Lower lobe of right lung (tissue), 2 donors: ENCODE measurements around the gene MT1G. TPM values are rescaled to one million over a fixed set of nuclear protein-coding genes. Genes with fewer than 3 reads are reported as not detected.

Experiments used
- ATAC-seq, 2 donors: fragments of 200-7000 bp; cut with Tn5 transposase; one replicate each; pipeline ENCODE4 v1.9.1; 2020 to 2022; ENCODE audit warnings: mild to moderate bottlenecking in 2 of 2, moderate library complexity in 2 of 2
- DNase-seq: peaks from one replicate; pipeline ENCODE4 v3.0.0-alpha.2; 2020
- H3K27ac ChIP-seq: fragments of 200-600 bp; one replicate; pipeline ENCODE4 v1.8.0; 2022
- H3K27me3 ChIP-seq: fragments of 200-600 bp; one replicate; pipeline ENCODE4 v1.8.0; 2022; ENCODE audit warnings: low read depth
- H3K36me3 ChIP-seq: fragments of 200-600 bp; one replicate; pipeline ENCODE4 v1.8.0; 2022; ENCODE audit warnings: mild to moderate bottlenecking
- H3K4me1 ChIP-seq: fragments of 200-600 bp; one replicate; pipeline ENCODE4 v1.8.0; 2022
- H3K4me3 ChIP-seq: fragments of 200-600 bp; one replicate; pipeline ENCODE4 v1.8.0; 2022; ENCODE audit warnings: mild to moderate bottlenecking
- H3K9me3 ChIP-seq: fragments of 200-600 bp; one replicate; pipeline ENCODE4 v1.8.0; 2022
- intact Hi-C: fragments of 100-400 bp; cut with DNase I; formaldehyde crosslinking; loops from one replicate; pipeline ENCODE4 v1.11.0; 2022
- total RNA-seq: library from RNA; stranded (reverse); fragmentation: NEBNext Ultra II Directional; extraction: Animal tissue kit (Norgen Biotek cat#: 25700); gene quantifications from one replicate; pipeline ENCODE4 v1.2.1, GENCODE V29; 2021
- TF ChIP-seq, protein P1 (sequence below): fragments of 200-600 bp; IDR thresholded peaks from one replicate; pipeline ENCODE4 v1.8.0; 2022; ENCODE audit warnings: antibody characterized with exemption, mild to moderate bottlenecking
- donor health status: DM: no; HTN: yes; CAD: no; lungs with severe emphysema.

MT1G gene
- total RNA-seq, 1 donor from 2014 or later: 25.3 TPM

DNA sequence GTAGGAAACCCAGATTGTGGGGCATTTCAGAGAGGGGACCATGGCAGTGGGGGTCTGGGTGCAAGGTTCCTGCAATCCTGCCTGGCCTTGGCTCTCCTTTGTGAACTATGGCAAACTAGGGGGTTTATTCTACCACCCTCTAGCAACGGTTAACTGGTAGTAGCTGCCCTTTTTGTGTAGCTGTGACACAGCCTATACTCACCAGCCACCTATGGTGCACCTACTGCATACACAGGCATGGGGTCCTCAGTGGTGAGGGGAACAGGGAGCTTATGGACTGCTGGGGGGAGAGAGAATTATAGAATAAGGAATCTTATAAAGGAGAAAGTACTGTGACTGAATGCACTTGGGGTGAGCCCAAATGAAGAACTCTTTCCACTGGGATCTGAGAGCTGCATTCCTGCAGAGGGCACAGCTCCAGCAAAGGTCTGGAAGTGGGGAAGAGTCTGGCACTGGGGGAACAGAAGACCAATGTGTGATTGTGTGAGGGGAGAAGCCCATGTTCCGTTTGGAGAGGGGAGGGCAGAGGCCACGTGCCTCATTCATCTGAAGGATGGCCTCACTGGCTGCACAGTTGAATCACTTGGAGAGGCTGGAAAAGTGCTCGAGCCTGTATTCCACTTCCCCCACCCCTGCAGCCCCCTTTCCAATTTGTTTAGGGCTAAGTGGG, 16.5 kb upstream of the MT1G start:
- TF ChIP-seq, protein P1, sequence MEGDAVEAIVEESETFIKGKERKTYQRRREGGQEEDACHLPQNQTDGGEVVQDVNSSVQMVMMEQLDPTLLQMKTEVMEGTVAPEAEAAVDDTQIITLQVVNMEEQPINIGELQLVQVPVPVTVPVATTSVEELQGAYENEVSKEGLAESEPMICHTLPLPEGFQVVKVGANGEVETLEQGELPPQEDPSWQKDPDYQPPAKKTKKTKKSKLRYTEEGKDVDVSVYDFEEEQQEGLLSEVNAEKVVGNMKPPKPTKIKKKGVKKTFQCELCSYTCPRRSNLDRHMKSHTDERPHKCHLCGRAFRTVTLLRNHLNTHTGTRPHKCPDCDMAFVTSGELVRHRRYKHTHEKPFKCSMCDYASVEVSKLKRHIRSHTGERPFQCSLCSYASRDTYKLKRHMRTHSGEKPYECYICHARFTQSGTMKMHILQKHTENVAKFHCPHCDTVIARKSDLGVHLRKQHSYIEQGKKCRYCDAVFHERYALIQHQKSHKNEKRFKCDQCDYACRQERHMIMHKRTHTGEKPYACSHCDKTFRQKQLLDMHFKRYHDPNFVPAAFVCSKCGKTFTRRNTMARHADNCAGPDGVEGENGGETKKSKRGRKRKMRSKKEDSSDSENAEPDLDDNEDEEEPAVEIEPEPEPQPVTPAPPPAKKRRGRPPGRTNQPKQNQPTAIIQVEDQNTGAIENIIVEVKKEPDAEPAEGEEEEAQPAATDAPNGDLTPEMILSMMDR: no peak
- peak overlapping the region; percentile 68 for H3K4me3 ChIP-seq
- H3K4me1 ChIP-seq: peaks cover 22% of the 10 kb centered on the region
- ATAC-seq (no peak), DNase-seq (no peak)
- H3K27ac ChIP-seq: peak overlapping the region; percentile 84
- no peaks in the 10 kb centered on the region for H3K36me3 ChIP-seq
- no peaks in the 10 kb centered on the region for H3K9me3 ChIP-seq
- intact Hi-C loops: no loop called here
- H3K27me3 ChIP-seq: no peaks in the 10 kb centered on the region

DNA sequence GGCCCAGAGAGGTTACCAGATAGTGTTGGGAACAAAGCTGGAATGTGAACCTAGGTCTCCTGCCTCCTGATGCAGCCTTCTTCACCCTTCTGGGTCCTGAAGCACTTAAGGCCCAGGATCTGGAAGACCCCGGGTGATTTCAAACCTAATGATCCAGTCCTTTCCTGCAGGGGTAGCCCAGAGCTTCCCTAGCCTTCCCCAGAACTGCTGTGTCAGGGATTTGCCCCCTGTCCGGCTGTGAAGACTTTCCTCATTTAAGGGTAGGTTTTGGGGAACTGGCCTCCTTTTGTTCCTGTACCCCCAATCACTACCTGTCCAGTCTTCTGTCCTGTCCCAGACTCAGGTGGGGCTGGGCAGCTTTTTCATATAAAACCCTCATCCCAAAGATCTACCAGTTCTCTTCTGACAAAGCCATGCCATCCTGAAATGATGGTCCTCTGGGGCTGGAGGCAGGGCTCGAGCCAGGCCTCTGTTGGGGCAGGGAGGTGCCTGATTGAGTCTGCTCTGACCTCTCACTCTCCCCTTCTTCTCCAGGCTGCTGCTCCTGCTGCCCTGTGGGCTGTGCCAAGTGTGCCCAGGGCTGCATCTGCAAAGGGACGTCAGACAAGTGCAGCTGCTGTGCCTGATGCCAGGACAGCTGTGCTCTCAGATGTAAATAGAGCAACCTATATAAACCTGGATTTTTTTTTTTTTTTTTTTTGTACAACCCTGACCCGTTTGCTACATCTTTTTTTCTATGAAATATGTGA, 15.7 kb upstream of the MT1G start:
- intact Hi-C loops: no loop called here
- H3K4me3 ChIP-seq: peak overlapping the region; percentile 68
- no peaks in the 10 kb centered on the region for H3K36me3 ChIP-seq
- peaks cover 22% of the 10 kb centered on the region for H3K4me1 ChIP-seq
- ATAC-seq: no peak
- H3K27ac ChIP-seq: peak overlapping the region; percentile 84
- H3K9me3 ChIP-seq: no peaks in the 10 kb centered on the region
- DNase-seq: no peak
- TF ChIP-seq, protein P1: no peak
- H3K27me3 ChIP-seq: no peaks in the 10 kb centered on the region

DNA sequence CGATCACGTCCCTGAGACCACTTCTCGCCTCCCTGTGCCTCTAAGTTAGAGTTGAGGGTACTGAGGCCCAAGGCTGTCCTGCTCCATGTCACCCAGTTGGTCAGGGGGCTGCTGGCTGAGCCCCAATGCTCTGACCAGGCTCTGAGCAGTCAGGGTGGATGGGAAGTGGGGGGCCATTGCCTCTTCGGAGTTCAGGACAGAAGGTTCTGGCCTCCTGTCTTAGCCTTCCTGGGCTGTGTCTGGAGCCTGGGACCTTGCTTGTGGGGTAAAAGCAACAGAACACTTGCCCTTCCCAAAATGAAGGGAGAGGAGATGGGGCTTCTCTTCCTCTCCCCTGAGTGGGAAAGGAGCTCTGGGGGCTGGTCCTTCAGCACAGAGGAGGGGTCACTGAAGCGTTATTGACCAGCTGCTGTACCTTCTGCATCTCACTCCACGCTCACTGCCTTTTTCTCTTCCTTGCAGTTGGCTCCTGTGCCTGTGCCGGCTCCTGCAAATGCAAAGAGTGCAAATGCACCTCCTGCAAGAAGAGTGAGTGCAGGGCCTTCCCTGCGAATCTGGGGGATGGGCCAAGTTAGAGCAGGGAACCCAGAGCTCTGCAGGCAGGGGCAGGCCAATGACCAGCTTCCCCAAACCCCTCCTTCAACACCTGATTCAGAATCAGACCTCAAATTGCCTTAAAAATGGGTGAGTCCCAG, 15.0 kb upstream of the MT1G start:
- Histone ChIP-seq H3K27ac (peak overlapping the region; percentile 84), H3K4me3 (peak overlapping the region; percentile 68), H3K36me3 (no peaks in the 10 kb centered on the region), H3K9me3 (no peaks in the 10 kb centered on the region), H3K27me3 (no peaks in the 10 kb centered on the region), H3K4me1 (peaks cover 22% of the 10 kb centered on the region)
- no peak for DNase-seq
- TF ChIP-seq, protein P1: no peak
- intact Hi-C loops: no loop called here
- peak; percentile 6 to 10 for ATAC-seq

DNA sequence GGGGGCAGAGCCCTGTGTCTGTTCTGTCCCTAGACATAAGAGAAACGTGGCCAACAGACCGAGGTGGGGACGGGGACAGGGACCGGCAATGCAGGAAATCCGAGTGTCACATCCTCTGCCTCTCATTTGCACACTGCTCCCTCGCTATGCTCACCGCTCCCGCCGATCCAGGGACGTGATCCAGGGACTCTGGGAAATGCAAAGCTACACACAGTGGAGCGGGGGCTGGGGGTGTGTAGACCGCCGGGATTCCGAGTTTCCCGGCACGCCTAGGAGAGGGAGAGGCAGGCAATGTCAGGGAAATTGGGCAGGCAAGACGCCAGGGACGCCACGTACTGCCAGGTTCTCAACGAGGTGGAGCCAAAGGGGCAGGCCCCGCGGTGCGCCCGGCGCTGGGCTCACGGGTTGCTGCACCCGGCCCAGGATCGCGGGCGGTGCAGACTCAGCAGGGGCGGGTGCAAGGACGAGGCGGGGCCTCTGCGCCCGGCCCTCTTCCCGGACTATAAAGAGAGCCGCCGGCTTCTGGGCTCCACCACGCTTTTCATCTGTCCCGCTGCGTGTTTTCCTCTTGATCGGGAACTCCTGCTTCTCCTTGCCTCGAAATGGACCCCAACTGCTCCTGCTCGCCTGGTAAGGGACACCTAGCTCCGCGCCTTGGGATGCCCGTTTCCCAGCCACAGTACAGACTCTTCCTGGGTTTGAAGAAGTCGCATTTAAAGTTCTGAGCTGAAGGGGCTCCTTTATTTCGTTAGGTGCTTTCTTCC, 14.3 kb upstream of the MT1G start, which contains the start of gene MT1X:
Gene MT1X (plus strand): TSS at position 532 of the 764 bp plus-strand sequence. CDS start 71 bp downstream, at position 603.
- ATAC-seq (peak; percentile 99), DNase-seq (peak; percentile 94)
- intact Hi-C loops: no loop called here
- Histone ChIP-seq H3K27me3 (peaks cover 2% of the 10 kb centered on the region), H3K4me1 (peaks cover 22% of the 10 kb centered on the region), H3K27ac (peak within 1 kb of the TSS; percentile 84), H3K36me3 (no peaks in the 10 kb centered on the region), H3K4me3 (peak within 1 kb of the TSS; percentile 68), H3K9me3 (no peaks in the 10 kb centered on the region)
- TF ChIP-seq, protein P1: peak; percentile 7

DNA sequence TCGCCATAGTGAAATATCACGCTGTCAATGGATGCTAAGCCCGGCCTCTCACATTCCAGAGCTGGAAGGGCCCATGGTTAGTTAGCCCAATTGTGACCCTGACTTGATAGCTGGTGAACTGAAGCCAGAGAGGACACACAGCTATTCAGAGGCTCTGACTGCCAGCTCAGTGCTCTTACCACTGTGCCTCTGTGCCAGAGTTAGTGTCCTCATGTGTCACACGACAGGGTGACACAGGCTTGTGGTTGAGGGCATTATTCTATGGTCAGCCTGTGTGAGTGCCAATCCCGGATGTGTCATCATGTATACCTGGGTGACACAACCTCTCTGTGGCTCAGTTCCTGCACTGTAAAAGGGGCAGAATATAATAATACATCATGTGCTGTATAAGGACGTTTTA, 12.0 kb upstream of the MT1G start:
- intact Hi-C loops: no loop called here
- no peak for DNase-seq
- TF ChIP-seq, protein P1: no peak
- Histone ChIP-seq H3K36me3 (no peaks in the 10 kb centered on the region), H3K27me3 (peaks cover 25% of the 10 kb centered on the region), H3K27ac (no peak overlapping the region), H3K4me1 (peaks cover 30% of the 10 kb centered on the region), H3K9me3 (no peaks in the 10 kb centered on the region), H3K4me3 (no peak overlapping the region)
- ATAC-seq: no peak
